DND-41 (cell line): ENCODE results near the gene DCTPP1.
A peak's percentile ranks its signal among the peaks of the same experiment; 100 is the strongest.
"Not testable (repeated sequence)": the region's sequence is repeated elsewhere in the genome, so short reads cannot be mapped to it uniquely, and the experiment has no call there.

Experiments
- ATAC-seq: fragments of 200-7000 bp; cut with Tn5 transposase; 3 replicates; pipeline ENCODE4 v1.9.1; 2021; ENCODE audit warnings: low read depth; ENCODE audit not compliant: insufficient read depth
- DNase-seq: peaks from one replicate; pipeline ENCODE4 v3.0.0-alpha.2; 2020
- H2AFZ ChIP-seq: 2 replicates; pipeline ENCODE4 v1.6.0; 2012; ENCODE audit warnings: low read depth, low read length
- H3K27ac ChIP-seq: 2 replicates; pipeline ENCODE4 v1.5.1; 2012; ENCODE audit warnings: low read length, inconsistent platforms
- H3K27me3 ChIP-seq: fragments of 200-600 bp; sonication (generic); 2 replicates; pipeline ENCODE4 v1.6.0; 2012; ENCODE audit warnings: low read length, mild to moderate bottlenecking, inconsistent platforms; ENCODE audit not compliant: insufficient read depth, poor library complexity
- H3K36me3 ChIP-seq: 2 replicates; pipeline ENCODE4 v1.5.1; 2012; ENCODE audit warnings: low read length, inconsistent platforms; ENCODE audit not compliant: insufficient read depth
- H3K4me1 ChIP-seq: 2 replicates; pipeline ENCODE4 v1.5.1; 2012; ENCODE audit warnings: mild to moderate bottlenecking, low read length; ENCODE audit not compliant: insufficient read depth
- H3K4me2 ChIP-seq: 2 replicates; pipeline ENCODE4 v1.6.0; 2012; ENCODE audit warnings: mild to moderate bottlenecking, moderate library complexity, low read length, inconsistent platforms; ENCODE audit not compliant: insufficient read depth
- H3K4me3 ChIP-seq, 2 experiments: fragments of 200-600 bp in 1 of 2; shearing (Covaris generic) in 1 of 2; 2 replicates each; pipeline ENCODE4 v1.5.1; 2012 to 2016; ENCODE audit warnings: inconsistent platforms in 2 of 2, low read length in 2 of 2, mild to moderate bottlenecking in 2 of 2, low read depth in 1 of 2, moderate library complexity in 1 of 2
- H3K79me2 ChIP-seq: 2 replicates; pipeline ENCODE4 v1.6.0; 2012; ENCODE audit warnings: low read length, inconsistent platforms; ENCODE audit not compliant: insufficient read depth
- H3K9ac ChIP-seq: 2 replicates; pipeline ENCODE4 v1.6.0; 2012; ENCODE audit warnings: low read depth, mild to moderate bottlenecking, inconsistent platforms, low read length, moderate library complexity
- H3K9me3 ChIP-seq: 2 replicates; pipeline ENCODE4 v1.5.1; 2012; ENCODE audit warnings: low read length, moderate library complexity, mild to moderate bottlenecking, inconsistent platforms; ENCODE audit not compliant: insufficient read depth, severe bottlenecking
- H4K20me1 ChIP-seq: 2 replicates; pipeline ENCODE4 v1.6.0; 2012; ENCODE audit warnings: low read length; ENCODE audit not compliant: insufficient read depth
- CTCF ChIP-seq: IDR thresholded peaks from 2 replicates; pipeline ENCODE4 v1.5.1; 2012; ENCODE audit warnings: borderline replicate concordance, low read length, moderate library complexity, mild to moderate bottlenecking; ENCODE audit not compliant: poor library complexity, severe bottlenecking; ENCODE audit errors: extremely low read depth
- EZH2 ChIP-seq: IDR thresholded peaks from 3 replicates; pipeline ENCODE4 v1.6.1; 2012; ENCODE audit warnings: borderline replicate concordance, low read depth, mild to moderate bottlenecking, moderate library complexity, low read length, inconsistent platforms; ENCODE audit not compliant: severe bottlenecking

Gene DCTPP1

DNA sequence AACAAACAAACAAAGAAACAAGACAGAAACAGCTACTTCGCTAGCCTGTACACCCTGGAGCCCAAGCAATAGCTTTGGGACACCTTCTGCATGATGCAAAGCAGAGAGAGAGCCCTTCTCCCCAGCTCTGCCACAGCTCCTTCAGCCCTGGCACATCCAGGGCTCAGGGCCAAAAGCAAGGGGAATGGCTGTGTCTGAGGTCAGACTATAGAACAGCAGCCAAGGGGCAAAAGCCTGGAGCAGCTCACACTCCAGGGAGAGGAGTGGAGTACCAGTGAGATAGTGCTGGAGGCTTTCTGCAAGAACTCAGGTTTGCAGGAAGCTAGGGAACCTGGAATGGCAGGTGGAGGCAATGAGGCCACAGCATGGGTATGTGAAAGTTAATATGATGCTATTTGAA is 27.4 kb upstream of the DCTPP1 start:
- no peak overlapping the region for H3K4me2 ChIP-seq
- H3K79me2 ChIP-seq: no peaks in the 10 kb centered on the region
- no peak for ATAC-seq
- no peak overlapping the region for H3K4me3 ChIP-seq
- DNase-seq: no peak
- no peak for TF ChIP-seq CTCF
- no peak for TF ChIP-seq EZH2
- no peak overlapping the region for H3K9ac ChIP-seq
- H3K27me3 ChIP-seq: no peaks in the 10 kb centered on the region
- H3K27ac ChIP-seq: peak overlapping the region; percentile 42; the same call in 1 of the 2 replicates
- H2AFZ ChIP-seq: no peak overlapping the region
- H4K20me1 ChIP-seq: no peaks in the 10 kb centered on the region
- no peaks in the 10 kb centered on the region for H3K9me3 ChIP-seq
- H3K4me1 ChIP-seq: peaks cover 19% of the 10 kb centered on the region
- H3K36me3 ChIP-seq: no peaks in the 10 kb centered on the region

DNA sequence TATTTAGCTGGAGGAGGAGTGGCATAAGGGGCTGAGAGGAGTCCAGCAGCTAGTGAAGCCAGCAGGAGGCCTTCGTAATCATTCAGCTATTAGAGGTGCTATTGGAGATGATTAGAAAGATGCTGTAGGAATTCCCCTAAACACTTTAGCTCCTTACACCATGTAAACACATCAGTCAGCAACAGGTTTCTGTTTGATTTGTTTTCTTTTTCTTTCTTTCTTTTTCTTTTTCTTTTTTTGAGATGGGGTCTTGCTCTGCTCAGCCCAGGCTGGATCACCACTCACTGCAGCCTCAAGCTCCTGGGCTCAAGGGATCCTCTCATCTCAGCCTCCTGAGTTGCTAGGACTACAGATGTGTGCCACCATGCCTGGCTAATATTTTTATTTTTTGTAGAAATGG is 26.5 kb upstream of the DCTPP1 start:
- Histone ChIP-seq H3K4me3 (no peak overlapping the region), H3K79me2 (no peaks in the 10 kb centered on the region), H3K27me3 (no peaks in the 10 kb centered on the region), H3K4me1 (peaks cover 19% of the 10 kb centered on the region), H3K9ac (no peak overlapping the region), H2AFZ (no peak overlapping the region), H4K20me1 (no peaks in the 10 kb centered on the region), H3K4me2 (no peak overlapping the region), H3K9me3 (no peaks in the 10 kb centered on the region), H3K27ac (no peak overlapping the region), H3K36me3 (no peaks in the 10 kb centered on the region)
- no peak for DNase-seq
- no peak for ATAC-seq
- TF ChIP-seq EZH2 (no peak), CTCF (no peak)

- H3K4me2 ChIP-seq, H2AFZ ChIP-seq, ATAC-seq, H3K4me1 ChIP-seq, H3K9me3 ChIP-seq, H3K27ac ChIP-seq, H4K20me1 ChIP-seq, H3K27me3 ChIP-seq, H3K4me3 ChIP-seq, H3K9ac ChIP-seq, DNase-seq, H3K79me2 ChIP-seq, H3K36me3 ChIP-seq: not testable (repeated sequence)
These were observed 23.1 kb upstream of the DCTPP1 start for GRCh38 chr16:30452709-30453580.

- ATAC-seq (no peak), DNase-seq (no peak)
- H3K4me3 ChIP-seq: no peak overlapping the region
- no peak overlapping the region for H2AFZ ChIP-seq
- no peak for TF ChIP-seq CTCF
- no peak for TF ChIP-seq EZH2
- peaks cover 18% of the 10 kb centered on the region for H3K4me1 ChIP-seq
- no peaks in the 10 kb centered on the region for H3K27me3 ChIP-seq
- no peaks in the 10 kb centered on the region for H3K9me3 ChIP-seq
- peaks cover 16% of the 10 kb centered on the region for H3K79me2 ChIP-seq
- peaks cover 11% of the 10 kb centered on the region for H3K36me3 ChIP-seq
- H3K4me2 ChIP-seq: no peak overlapping the region
- H4K20me1 ChIP-seq: peaks cover 12% of the 10 kb centered on the region
- H3K27ac ChIP-seq: no peak overlapping the region
- H3K9ac ChIP-seq: no peak overlapping the region
These were observed 19.2 kb upstream of the DCTPP1 start for GRCh38 chr16:30449116-30449435.
